ENCODE data around the gene RNF224.

DNA sequence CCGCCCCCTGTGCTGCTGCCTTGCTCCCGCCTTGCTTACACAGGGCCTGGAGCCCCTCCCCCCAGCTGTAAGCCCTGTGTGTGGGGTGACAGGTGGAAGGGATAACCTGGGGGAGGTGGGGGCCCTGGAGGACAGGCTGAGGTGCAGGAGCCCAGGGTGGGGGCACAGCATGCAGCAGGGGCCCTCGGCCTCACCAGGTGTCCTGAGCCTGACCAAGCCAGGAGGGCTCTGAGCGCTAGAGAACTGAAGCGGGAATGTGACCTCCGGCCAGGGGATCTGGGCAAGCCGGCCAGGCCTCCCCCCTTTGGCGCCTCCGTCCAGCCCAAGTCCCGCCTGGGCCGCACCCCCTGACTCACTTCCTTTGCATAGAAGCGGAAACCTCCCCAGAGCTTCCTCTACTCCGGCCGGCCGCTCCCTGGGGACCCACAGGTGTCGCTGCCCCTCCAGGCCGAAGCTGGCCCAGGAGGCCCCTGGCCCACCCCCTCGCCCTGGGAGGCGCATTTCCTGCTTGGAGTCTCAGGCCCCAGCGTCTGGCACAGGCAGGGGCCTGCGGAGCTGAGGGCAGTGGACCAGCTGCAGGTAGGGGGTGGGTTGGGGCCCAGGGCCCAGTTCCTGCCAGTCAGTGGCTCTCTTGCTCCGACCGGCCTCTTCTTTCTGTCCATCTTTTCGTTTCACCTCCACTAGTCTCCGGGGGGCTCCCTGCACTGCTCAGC is 50.2 kb downstream of the RNF224 start, which contains the start of gene TOR4A:
- TF ChIP-seq POLR2A (IDR thresholded peaks at IDR 0.05): peak; percentile 9 to 37
- TF ChIP-seq, protein P1, sequence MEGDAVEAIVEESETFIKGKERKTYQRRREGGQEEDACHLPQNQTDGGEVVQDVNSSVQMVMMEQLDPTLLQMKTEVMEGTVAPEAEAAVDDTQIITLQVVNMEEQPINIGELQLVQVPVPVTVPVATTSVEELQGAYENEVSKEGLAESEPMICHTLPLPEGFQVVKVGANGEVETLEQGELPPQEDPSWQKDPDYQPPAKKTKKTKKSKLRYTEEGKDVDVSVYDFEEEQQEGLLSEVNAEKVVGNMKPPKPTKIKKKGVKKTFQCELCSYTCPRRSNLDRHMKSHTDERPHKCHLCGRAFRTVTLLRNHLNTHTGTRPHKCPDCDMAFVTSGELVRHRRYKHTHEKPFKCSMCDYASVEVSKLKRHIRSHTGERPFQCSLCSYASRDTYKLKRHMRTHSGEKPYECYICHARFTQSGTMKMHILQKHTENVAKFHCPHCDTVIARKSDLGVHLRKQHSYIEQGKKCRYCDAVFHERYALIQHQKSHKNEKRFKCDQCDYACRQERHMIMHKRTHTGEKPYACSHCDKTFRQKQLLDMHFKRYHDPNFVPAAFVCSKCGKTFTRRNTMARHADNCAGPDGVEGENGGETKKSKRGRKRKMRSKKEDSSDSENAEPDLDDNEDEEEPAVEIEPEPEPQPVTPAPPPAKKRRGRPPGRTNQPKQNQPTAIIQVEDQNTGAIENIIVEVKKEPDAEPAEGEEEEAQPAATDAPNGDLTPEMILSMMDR (IDR thresholded peaks at IDR 0.05): peak in 1 of 4 experiments; percentile 8
